ENCODE results near the gene CXCR5.
A peak's percentile ranks its signal among the peaks of the same experiment; 100 is the strongest.

Gene CXCR5

DNA sequence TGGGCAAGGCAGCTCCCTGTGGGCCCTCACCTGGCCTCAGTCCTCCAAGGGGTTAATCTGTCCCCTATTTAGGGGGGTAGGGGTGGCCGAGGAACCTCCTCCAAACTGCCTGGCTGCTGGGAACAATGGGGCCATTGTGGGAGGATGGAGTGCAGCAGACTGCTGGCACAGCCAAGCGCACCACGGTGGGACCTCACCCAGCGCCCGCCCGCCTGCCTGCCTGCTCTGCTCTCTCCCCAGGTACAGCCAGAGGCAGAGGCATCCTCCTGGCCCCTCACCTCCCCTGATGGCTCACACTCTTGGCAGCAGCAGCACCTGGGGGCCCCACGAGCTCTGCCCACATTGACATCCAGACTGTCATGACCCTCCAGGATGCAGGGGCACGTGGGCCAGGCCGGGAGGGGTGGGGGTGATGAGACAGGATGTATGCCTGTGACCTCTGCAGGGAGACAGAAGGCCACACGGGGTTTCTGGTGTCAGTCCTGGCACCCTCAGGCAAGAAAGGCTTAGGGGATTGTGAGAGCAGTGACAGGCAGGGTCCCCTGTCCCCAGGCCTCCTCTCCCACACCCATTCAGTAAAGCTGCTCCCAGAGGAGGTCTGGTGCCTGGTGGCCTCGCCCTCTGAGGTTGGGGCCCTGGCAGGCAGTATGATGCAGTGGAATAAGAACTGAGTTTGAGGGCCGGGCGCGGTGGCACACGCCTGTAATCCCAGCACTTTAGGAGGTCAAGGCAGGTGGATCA lies 30.7 kb downstream of the CXCR5 start:
- no peak for DNase-seq

DNA sequence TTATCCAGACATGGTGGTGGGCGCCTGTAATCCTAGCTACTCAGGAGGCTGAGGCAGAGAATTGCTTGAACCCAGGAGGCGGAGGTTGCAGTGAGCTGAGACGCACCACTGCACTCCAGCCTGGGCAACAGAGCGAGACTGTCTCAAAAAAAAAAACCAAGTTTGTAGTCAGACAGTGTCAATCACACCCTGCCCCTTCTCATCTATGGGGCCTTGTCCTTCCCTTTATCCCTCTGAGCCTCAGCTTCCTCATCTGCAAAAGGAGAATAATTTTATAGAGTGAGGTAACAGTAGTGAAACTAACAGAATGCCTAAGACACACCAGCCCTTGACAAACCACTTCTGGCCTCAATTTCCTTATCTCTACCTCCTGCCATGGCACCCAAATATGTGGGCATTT lies 31.3 kb downstream of the CXCR5 start:
- DNase-seq = no peak

DNA sequence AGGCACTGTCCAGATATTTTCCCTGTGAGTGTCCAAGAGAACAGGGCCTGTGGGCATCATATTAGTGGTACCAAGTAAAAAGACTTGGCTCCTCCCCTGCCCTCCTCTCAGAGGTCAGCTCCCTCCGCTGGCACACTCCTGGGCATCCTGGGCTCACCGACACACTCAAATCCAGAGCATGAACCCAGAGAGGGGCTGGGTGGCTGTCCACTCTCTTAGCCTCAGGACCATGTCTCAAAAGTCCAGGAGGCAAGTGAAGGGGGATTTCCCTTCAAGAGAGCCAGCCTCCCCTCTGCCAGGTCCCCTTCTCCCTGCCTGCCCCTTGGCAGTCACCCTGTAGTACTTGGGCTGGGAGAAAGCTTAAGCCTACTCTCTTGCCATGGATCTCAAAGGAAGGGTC lies 31.7 kb downstream of the CXCR5 start:
- no peak for DNase-seq

DNA sequence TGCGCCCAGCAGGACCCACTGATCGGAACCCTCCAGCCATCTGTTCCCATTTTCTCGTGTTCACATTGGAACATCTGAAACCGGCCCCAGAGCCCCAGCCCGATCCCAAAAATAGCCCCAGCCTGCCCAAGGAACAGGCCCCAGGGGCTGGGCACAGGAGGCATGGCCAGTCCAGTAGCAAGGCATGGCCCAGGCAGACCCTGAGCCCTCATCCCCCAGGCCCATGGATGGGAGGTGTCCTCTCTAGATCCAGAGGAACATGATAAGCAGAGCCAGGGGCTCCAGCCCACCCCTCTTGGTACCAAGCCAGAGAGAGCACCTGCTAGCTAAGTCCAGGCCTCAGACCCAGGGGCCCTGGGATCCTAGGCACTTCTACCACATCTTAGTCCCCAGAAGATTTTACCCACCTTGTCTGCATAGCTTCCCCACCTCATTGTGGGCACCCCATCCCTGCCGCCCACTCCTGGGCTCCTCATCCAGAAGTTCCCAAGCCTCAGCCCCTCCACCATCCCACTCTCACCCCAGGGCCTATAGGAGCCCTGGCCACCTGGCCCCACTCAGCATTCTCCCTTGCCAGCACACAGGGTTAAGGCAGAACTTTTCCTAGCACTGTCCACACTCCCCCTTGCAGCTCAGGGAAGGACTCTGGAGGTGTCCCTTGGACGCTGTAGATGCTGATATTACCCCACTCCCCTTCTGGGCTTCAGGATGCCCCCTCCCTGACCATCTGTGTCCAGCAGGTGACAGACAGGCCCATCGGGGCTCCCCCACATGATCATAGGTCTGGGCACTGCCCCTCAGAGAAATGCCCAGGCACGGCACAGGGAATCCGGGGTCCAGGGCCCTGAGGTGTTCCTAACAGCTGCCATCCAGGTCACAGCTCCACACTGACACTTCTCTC lies 32.5 kb downstream of the CXCR5 start:
- no peak for DNase-seq

DNA sequence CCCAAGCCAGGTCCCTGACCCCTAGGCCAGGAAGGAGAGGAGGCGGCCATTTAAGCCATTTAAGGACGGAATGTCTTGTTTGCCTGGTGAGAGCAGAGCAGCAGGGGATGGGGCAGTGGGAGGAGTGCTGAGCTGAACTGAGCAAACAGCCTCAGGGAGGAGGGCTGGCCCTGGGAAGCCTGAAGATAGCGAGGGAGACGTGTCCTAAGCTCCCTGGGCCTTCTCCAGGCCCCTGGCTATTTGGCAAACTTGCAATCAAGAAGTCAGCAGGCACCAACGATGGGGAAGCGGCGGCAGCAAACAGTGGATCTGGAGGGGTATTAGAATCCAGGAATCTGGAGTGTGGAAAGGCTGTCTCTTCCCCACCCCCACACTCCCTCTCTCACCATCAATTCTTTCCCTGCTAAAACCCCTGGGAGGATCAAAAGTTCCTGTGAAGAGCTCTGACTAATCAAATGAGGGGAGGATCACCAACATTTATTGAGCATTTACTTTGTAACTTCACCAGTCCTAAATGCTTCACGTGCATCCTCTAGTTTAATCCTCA lies 33.2 kb downstream of the CXCR5 start:
- peak; percentile 90 for DNase-seq

DNA sequence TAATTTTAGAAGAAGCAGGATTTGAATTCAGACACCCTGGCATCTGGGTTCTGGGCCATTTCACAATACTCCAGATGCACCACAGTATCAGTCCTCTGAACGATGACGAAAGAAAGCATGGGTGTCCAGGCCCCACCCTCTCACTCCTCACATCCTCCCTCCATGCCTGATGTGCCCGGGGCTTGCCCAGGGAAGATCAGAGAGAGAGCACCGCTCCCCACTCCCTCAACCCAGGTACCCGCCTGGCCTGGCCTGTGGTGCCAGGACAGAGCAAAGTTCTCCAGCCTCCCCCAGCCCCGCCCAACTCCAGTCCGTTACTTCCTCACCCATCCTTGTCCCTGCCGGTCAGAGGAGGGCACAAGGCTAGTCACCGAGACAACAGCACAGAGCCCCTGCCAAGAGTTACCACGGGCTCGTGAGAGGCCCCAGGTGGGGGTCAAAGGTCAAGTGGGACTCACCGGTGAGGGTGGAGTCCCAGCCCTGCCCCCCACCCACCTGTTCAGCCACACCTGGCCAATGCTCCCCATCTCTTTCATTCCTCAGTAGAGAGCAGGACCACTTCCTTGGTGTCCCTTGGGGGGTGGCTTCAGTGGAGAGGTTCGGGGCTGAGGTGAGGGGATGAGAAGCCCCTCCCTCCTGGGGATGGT lies 33.9 kb downstream of the CXCR5 start:
- peak; percentile 90 for DNase-seq

DNA sequence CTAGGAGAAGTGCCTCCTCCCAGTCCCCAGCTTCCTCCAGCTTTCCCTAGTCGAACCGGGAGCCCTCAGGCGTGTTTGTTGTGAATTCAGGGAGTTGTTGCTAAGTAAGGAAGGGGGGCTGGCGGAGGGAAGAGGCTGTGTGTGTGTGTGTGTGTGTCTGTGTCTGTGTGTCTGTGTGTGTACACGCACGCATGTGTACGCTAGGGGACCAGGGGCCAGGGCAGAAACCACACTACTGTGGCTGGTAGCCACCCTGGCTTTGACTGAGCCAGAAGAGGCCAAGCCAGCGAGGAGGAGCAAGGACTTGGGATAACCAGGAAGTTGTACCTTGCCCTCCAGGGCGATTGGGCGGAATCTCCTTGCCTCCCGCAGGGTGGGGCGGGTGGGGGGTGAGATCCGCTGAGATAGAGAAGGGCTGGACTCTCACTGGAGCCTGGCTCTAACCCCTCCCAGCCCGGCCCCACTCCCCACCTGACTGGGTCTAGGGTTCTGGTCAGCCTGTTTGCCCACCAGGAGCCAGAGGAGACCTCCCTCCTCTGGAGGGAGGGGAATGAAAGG lies 34.5 kb downstream of the CXCR5 start:
- DNase-seq = peak; percentile 93

DNA sequence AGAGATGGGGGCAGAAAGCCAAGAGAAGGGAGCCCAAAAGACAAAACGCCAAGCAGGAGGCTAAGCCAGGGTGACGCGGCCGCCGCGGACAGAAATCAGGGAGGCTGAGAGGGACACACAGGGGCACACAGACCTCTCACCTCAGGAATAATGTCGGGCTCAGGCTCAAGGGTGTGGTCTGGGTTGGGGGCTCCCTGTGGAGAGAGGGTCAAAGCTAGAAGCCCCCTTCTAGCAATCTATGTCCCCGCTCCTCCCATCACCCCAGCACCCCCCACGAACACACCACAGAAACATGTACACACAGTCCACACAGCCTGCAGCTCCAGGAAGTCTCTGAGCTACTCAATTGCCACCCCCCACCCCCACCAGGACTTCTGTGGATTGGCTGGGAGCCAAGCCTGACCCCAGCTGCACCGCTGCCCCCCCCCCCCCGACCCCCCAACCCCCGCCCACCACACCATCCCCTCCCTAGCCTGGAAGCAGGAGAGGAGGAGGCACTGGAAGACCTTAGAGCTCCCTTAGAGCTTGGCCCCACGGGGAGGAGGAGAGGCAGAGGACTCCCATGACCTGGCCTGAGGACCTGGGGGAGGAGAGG lies 35.1 kb downstream of the CXCR5 start:
- peak; percentile 35 for DNase-seq

DNA sequence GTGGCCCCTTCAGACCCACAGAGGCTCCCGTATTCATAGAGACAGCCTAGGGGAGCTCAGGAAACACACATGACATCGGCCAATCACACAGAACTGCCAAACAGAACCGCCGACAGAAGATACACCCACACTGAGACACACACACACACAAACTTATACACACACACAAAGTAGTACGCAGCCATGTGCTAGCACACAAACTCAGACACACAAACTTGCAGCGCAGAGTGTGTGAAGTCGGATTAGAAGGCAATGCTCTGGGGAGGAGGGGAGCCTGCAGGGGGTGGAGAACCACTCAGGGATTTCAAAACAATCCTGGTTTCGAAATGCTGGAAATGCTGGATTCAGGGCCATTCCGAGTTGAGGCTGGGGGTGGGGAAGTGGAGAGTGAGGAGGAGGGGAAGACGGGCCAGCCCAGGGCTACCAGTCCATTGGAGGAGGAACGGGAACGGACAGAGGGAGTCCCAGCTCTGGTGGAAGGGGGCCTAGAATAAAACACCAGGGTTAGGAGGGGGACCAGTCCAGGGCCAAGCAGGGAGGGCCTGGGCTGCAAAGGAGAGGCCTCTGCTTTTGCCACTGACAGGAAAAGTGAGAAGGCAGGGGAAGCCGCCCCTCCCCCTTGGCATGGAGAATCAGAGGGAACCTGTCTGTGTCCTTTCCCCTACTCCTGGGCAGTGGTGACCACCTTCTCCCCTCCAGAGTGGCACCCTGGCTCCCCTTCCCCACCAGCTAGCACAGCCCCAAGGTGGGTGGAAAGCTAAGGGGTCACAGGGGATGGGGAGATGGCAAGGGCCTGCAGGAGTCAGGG lies 37.6 kb downstream of the CXCR5 start:
- DNase-seq = peak; percentile 84

DNA sequence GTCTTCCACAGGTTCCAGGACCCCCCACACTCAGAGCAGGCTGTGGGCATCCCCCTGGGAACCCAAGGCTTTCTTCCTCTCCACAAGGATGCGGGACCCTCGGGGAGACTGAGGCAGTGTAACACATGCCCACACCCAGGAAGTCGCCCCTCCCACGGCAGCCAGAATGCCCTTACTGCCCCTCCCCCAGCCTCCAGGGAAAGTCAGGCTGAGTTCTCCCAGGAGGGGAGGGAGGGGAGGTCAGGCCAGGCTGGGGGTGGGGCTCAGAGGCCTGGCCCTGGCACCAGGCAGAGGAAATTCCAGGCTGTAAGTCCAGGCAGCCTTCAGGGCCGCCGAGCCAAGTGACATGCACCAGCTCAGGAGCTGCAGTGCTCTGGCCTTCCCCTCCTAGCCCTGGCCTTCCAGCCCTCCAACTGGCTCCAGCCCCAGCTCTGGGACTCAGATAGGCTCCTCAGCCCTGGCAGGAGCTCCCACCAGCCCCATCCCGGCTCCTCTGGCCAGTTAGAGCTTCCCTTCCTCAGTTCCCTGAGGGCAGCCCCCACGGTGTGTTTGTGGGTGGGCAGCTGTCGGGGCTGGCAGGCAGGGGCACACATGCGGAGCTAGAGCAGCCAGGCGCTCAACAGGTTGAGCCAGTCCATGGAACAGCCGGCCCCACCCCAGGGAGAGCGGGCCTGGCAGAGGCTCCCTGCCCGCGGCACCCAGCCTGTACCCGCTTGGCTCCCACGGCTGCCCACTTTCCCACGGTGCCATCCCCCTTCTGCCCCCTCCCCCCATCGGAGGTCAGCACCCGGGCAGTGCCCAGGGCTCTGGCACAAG lies 38.4 kb downstream of the CXCR5 start:
- DNase-seq = peak; percentile 88

DNA sequence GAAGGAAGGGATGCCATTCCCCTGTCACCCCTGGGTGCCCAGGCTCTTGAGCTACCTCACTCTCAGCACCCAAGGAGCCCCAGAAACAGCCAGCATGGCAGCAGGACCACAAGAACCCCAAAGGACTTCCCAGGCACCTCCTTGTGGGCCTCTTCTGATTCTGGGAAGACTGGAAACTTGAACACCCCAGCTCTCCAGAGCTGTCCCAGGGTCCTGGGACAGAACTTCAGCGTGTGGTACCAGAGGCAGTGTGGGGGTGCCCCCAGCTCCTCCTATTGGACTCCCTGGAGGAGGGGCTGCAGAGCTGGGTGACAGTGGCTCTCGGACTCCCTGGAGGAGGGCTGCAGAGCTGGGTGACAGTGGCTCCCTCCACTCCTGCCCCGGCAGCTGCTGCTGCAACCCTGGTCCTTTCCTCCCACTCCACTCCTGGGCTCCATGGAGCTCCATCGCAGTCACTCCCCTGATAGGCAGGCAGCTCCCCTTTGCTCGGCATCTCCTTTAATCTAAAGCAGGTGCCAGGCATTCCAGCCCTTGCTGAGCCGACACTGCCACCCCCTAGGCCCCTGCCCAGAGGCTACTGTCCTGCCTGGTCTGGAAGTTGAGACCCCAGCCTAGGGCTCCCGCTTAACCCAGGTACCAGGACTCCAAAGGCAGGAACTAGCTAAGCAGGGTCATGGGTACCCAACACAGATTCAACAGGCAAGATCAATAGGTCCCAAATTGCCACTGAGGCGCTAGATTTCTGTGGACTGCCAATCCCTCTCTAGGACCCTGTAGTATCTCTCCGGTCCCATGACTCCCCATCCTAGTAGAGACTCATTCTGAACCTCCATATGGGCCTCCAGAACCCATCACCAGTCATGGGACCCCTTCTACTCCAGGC lies 39.3 kb downstream of the CXCR5 start:
- DNase-seq = no peak

DNA sequence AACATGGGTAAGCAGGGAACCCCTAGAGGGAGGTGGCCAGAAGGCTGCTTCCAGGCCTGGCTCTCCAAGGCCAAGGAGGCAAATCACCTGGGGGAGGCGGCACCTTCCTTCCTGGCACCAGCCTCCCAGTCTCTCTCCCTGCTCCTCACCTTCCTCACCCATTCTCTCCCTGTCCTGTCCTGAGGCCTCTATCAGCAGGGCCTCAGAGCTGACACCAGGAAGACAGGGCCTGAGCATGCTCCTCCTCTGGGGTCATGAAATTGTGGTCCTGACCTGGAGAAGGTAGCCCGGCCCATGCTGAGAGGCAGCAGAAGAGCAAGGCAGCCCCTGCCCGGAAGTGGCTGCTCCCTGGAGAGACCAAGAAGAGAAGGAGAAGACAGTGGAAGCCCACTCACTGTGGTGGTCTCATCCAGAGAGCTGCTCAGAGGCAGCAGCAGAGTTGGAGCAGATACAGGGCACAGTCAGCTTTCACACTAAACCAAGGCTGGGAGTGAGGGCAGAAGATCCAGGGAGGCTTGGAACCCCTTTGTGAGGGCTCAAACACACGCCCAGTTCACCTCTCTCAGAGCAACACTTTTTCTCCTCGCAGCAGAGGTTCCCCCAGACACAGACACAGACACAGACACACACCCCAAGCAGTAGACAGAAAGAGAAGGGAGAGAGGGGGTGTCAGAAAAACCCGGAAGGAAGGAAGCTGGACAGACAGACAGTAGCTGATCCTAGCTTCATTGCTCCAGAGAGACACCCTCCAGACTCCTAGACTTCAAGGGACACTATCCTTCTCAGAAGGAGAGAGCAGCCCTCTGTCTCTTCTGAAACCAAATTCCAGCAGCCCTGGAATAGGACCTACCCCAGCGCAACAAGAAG lies 40.3 kb downstream of the CXCR5 start:
- peak; percentile 34 for DNase-seq

DNA sequence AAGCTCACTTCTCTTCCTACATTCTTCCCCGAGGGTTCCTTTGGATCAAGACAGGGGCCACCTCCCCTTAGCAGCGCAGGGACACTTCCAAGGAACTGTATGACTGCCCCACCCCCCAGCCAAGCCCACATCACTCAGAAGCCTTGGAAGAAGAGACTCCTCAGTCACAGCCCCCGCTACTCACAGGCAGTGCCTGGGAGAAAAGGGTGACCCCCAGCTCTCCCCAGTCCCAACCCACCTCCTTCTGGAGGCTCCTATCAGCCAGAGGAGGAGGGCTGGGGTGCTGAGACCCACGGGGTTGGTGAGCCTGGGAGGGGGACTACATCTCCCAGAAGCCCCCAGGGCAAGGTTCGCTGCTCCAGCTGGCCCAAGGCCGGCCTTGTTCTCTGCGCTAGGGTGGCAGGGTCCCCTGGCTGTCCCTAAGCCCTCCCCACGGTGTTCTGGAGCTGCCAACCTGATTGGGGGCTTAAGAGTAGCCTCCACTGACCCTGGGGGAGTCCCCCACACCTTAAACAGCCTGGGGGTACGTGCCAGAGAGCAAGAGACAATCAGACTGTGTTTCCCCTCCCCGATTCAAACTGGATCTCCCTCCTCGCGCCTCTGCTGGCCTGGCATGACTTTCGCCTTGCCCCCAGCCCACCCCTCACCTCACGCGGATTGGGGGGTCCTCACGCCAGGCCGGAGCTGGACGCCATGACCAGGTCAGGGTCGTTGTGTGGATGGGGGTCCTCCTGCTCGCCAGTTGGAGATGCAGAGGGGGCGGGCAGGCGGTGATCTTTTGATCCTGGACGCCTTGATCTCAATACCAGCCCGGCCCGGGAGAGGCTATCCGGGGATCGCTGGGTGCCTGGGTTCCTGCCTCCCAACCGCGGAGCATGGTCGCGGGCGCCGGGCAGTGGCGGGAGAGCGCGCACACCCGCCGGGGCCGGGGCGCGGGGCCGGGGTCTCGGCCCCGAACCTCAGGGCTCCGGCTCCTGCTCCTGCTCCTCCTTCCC lies 41.2 kb downstream of the CXCR5 start:
- DNase-seq = peak; percentile 47

DNA sequence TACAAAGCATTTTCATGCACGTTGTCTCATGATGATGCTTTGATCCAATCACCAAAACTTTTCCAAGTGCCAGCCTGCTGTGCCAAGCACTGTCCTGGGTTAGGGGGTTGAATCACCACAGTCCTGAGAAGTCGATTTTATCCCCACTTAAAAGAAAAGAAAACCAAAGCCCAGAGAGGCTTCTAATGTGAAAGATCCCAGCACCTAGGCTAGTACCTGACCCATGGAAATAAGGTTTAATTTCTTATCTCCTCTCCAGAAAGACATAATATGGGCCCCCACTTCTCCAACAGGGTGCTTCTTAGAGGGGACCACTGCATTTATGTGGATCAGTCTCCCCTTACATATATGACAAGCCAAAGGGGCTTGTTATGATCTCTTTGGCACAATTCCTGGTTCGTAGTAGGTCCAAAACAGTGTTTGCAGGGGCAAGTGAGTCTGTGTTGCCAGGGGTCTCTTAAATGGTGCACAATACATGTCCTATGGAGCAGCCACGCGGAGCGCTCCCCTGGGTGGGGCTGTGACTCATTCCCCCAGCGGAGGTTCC lies 43.9 kb downstream of the CXCR5 start:
- DNase-seq = no peak

DNA sequence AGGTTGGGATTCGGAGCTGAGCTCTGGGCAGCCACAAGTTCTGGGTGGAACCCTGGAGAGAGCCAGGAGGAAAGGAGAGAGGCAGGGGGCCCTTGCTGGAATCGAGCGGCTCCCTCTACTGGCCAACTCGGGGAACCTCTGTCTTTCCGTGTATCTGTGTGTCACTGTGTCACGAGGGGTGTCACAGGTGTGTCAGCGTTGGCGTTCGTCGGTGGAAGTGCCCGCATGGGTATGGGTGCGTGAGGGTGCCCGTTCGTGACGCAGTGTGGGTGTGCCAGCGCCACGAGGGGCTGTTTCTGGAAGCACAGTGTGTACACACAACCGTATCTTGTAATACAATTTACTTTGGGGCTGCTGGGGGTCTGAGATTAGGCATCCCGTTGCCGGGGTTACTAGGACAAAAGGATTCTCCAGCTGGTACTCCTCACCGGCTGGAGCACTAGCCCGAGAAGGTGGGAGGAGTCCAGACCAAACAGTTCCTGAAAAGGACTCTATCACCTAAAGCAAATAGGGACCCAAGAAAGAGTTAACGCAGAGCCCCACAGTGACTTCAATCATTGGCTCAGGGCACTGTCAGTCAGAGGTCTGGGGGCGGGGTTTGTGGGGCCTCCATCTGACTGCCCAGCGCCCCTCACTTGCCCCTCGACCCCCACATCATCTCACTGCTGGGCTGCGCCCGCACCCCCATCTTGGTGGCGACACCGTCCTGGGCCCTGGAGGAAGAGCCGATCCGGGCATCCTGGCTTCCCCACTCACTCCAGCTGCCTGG lies 44.6 kb downstream of the CXCR5 start:
- peak; percentile 94 for DNase-seq

DNA sequence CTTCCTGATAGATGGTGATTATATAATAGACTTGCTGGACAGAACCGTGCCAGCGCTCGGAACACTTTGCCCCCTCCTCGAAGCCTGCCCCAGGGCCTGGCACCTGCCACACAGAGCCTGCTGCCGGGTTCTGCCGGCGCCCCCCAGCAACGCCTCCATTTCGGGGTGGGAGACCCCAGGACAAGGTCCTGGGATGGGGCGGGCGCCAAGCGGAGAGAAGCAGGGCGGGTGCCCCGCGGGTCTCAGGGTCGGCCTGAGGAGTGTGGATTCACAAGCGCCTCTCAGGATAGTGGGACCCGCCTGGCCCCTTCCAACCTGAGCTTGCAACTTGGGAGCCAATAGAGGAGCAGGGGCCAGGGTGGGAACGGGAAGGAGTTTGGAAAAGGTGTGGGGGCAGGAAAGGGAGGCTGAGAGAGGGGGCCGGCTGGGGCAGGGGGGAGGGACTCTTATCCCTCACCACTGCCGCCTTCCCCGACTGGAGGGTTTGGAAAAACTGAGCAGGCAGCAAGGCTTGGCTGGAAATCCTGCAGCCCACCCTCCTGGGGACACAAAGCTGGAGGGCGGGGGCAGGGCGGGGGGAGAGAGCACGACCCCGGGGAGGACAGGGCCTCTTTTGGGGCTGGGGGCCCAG lies 45.3 kb downstream of the CXCR5 start:
- DNase-seq = peak; percentile 63

Measured in EL (cell line).